Medulla oblongata (tissue), 1 donor: ENCODE results near the gene B3GNT9.
"Not testable (repeated sequence)": the region's sequence is repeated elsewhere in the genome, so short reads cannot be mapped to it uniquely, and the experiment has no call there.

Experiments used
- DNase-seq: peaks from one replicate; pipeline ENCODE4 v3.0.0-alpha.2; 2015; ENCODE audit errors: extremely low spot score

The B3GNT9 gene

DNA sequence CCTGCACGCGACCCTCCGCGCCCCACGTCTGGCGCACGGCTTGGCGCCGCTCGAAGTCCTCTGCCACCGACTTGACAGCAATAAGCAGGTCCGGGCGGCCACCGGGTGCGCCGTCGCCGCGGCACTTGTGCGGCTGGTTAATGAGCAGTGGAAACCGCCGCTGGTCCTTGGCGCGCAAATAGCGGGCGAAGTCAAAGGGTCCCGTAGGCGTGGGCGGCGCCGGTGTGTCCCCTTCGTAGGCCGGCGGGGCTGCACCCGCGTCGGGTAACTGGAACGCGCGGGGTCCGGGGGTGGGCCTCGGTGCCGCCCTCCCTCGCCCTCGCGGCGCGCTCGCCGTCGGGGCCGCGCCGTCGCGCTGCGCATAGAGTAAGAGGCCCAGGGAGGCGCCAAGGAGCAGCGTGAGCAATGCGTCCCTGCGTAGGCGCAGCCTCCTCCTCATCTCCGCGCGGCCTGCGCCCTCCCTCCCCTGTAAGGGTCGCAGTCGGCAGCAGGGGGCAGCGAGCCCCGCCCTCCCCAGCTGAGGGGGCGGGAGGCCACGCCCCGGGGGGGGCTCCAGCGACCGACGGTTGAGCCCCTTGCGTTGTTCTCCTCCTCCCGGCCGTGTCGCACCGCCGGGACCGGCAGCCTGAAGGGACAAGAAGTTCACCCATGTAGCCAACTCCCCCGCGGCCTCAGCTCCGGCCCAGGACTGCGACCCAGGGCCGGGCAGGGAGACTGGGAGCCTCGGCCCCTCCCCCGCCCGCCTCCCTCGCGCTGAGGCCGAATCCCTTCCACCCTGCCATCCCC is 558 bp downstream of the B3GNT9 start:
- no peak for DNase-seq

- no peak for DNase-seq
Observed at GRCh38 chr16:67149276-67150046, 1.3 kb downstream of the B3GNT9 start.

- DNase-seq: no peak
Observed at GRCh38 chr16:67148656-67149275, 2.0 kb downstream of the B3GNT9 start.

- DNase-seq: no peak
Observed at GRCh38 chr16:67148221-67148620, 2.6 kb downstream of the B3GNT9 start.

DNA sequence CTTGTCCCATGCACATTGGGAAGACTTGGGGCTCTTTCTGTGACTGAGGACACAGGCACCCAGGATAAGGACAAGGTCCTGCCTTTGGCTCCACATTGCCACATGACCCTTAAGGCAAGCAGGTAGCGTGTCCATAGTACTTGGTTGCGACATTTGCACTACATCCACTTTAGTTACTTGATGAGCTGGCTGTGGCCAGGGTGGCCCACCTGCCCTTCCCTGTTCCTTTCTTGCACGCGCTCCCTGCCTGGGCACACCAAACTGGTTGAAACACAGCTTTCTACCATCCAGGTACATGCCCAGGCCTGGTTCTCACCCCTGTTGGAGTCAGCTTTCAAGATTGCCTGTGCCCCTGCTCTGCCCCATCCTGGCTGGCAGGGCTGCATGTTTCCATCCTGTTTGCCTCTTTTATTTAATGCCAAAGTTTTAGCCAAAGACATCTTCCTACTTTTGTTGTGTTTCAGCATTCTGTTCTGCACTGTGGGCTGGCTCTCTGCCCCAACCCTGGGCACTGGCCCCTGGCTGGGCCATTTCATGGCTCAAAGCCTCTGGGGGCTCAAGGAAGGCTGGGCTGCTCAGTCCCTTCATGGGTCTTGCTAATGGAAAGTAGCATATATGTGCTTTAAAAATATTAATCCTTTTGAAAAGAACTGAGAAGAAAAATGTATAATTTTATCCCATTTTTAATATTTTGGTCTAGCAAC is 3.2 kb downstream of the B3GNT9 start:
- DNase-seq: peak; percentile 33

GRCh38 chr16:67146523-67147357 is 4.1 kb downstream of the B3GNT9 start:
- peak; percentile 60 for DNase-seq

- DNase-seq: no peak
Observed at GRCh38 chr16:67145746-67146145, 5.1 kb downstream of the B3GNT9 start.

- no peak for DNase-seq
Observed at GRCh38 chr16:67144943-67145342, 5.9 kb downstream of the B3GNT9 start.

DNA sequence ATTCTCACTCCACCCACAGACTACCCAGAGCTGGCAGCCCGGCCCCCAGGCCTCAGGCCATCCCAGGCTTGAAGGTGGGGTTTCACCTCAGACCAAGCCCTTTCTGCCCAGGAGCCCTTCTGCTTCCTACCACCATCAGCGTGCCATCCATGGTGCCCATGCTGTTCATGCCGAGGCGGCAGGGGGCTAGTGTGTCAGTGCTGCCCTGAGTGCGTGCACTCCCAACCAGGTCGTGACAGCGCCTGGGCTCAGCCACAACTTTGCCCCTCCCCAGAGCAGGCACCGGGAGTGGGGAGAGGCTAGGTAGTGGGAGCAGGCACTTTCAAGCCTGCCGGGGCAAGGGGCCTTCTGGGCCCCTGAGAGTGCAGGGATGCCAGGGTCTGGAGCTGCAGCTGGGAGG is 8.5 kb downstream of the B3GNT9 start:
- no peak for DNase-seq

DNA sequence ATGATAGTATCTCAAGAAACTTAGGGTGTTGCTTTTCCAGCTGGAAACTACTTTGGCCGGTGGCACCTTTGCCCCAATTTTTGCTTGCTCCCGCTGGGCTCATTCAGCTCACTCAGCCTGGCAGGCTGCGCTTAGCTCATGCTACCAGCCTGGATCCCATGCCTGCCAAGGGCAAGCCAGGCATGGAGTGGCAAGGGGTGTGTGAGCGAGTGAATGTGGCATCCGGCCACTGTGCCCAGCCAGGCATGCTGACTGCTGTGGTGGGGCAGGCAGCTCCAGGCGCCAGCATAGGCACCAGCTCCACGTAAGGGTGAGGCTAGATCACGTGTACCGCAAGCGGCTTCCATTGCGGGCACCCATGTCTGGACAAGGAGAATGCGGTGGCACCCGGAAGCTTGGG is 9.4 kb downstream of the B3GNT9 start:
- no peak for DNase-seq

- no peak for DNase-seq
Observed at GRCh38 chr16:67137605-67138004, 13.2 kb downstream of the B3GNT9 start.

DNA sequence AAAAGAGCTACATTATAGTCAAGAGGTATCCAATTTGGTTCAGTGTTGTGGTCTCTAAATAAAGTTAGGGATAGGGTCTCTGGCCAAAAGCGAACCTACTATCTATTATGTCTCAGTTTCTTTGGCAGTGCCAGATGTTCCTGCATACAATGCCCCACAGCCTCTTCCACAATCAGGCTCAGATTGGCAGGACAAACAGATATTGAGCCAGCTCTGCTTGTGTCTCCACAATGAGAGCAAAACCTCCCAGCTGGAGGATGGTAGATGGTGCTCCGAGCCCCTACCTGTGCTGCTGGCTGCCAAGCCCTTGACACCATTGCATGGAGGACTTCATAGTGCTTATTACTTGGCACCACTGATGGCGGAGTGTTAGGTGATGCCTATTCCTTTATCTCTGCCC is 21.4 kb downstream of the B3GNT9 start:
- DNase-seq: peak; percentile 68

- DNase-seq: no peak
Observed at GRCh38 chr16:67128887-67129286, 21.9 kb downstream of the B3GNT9 start.

GRCh38 chr16:67128417-67128816 is 22.4 kb downstream of the B3GNT9 start:
- no peak for DNase-seq

GRCh38 chr16:67122799-67123198 is 28.0 kb downstream of the B3GNT9 start:
- not testable (repeated sequence) for DNase-seq

- DNase-seq: no peak
Observed at GRCh38 chr16:67120025-67120424, 30.8 kb downstream of the B3GNT9 start.

DNA sequence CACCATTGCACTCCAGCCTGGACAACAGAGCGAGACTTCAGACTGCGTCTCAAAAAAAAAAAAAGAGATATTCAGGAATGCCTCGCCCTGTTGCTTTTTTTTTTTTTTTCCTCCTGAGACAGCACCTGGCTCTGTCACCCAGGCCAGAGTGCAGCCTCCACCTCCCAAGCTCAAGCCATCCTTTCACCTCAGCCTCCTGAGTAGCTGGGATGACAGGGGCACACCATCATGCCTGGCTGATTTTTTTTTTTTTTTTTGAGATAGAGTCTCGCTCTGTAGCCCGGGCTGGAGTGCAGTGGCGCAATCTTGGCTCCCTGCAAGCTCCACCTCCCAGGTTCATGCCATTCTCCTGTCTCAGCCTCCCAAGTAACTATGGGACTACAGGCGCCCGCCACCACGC is 33.1 kb downstream of the B3GNT9 start:
- DNase-seq: no peak

- DNase-seq: peak; percentile 76
Observed at GRCh38 chr16:67116388-67117311, 34.1 kb downstream of the B3GNT9 start.

- DNase-seq: no peak
Observed at GRCh38 chr16:67115639-67116038, 35.2 kb downstream of the B3GNT9 start.

- DNase-seq: no peak
Observed at GRCh38 chr16:67114793-67115192, 36.0 kb downstream of the B3GNT9 start.
